Upper lobe of right lung (tissue), 1 donor: Measurements from ENCODE around the gene CPNE1. TPM values are rescaled to one million over a fixed set of nuclear protein-coding genes. Genes with fewer than 3 reads are reported as not detected.
A peak's percentile ranks its signal among the peaks of the same experiment; 100 is the strongest.

ENCODE experiments used
- ATAC-seq: fragments of 200-7000 bp; cut with Tn5 transposase; one replicate; pipeline ENCODE4 v1.9.1; 2020; ENCODE audit warnings: mild to moderate bottlenecking, moderate library complexity
- DNase-seq: peaks from one replicate; pipeline ENCODE4 v3.0.0-alpha.2; 2020
- H3K27ac ChIP-seq: fragments of 200-600 bp; one replicate; pipeline ENCODE4 v1.8.0; 2022
- H3K27me3 ChIP-seq: fragments of 200-600 bp; one replicate; pipeline ENCODE4 v1.8.0; 2022; ENCODE audit warnings: mild to moderate bottlenecking
- H3K36me3 ChIP-seq: fragments of 200-600 bp; one replicate; pipeline ENCODE4 v1.8.0; 2022
- H3K4me1 ChIP-seq: fragments of 200-600 bp; one replicate; pipeline ENCODE4 v1.8.0; 2022
- H3K4me3 ChIP-seq: fragments of 200-600 bp; one replicate; pipeline ENCODE4 v1.8.0; 2022; ENCODE audit warnings: mild to moderate bottlenecking
- H3K9me3 ChIP-seq: fragments of 200-600 bp; one replicate; pipeline ENCODE4 v1.8.0; 2022
- intact Hi-C: fragments of 100-400 bp; cut with DNase I; formaldehyde crosslinking; loops from one replicate; pipeline ENCODE4 v1.11.0; 2022
- total RNA-seq: library from RNA; stranded (reverse); fragmentation: NEBNext Ultra II Directional; extraction: Animal tissue kit (Norgen Biotek cat#: 25700); gene quantifications from one replicate; pipeline ENCODE4 v1.2.1, GENCODE V29; 2021
- TF ChIP-seq, protein P1 (sequence below): fragments of 200-600 bp; IDR thresholded peaks from one replicate; pipeline ENCODE4 v1.8.0; 2022; ENCODE audit warnings: antibody characterized with exemption
- donor health status: DM: no; HTN: yes; CAD: no; lungs with severe emphysema.

The CPNE1 gene
- total RNA-seq, 1 donor from 2014 or later = 179 TPM

- H3K27ac ChIP-seq = no peak overlapping the region
- no peak overlapping the region for H3K4me3 ChIP-seq
- no peaks in the 10 kb centered on the region for H3K27me3 ChIP-seq
- H3K4me1 ChIP-seq = no peaks in the 10 kb centered on the region
- H3K36me3 ChIP-seq = peaks cover 62% of the 10 kb centered on the region
- TF ChIP-seq, protein P1, sequence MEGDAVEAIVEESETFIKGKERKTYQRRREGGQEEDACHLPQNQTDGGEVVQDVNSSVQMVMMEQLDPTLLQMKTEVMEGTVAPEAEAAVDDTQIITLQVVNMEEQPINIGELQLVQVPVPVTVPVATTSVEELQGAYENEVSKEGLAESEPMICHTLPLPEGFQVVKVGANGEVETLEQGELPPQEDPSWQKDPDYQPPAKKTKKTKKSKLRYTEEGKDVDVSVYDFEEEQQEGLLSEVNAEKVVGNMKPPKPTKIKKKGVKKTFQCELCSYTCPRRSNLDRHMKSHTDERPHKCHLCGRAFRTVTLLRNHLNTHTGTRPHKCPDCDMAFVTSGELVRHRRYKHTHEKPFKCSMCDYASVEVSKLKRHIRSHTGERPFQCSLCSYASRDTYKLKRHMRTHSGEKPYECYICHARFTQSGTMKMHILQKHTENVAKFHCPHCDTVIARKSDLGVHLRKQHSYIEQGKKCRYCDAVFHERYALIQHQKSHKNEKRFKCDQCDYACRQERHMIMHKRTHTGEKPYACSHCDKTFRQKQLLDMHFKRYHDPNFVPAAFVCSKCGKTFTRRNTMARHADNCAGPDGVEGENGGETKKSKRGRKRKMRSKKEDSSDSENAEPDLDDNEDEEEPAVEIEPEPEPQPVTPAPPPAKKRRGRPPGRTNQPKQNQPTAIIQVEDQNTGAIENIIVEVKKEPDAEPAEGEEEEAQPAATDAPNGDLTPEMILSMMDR = no peak
- DNase-seq (no peak), ATAC-seq (no peak)
- intact Hi-C loops = no loop called here
- no peaks in the 10 kb centered on the region for H3K9me3 ChIP-seq
Measured at GRCh38 chr20:35669681-35670080, 5.0 kb upstream of the CPNE1 start.

- peaks cover 58% of the 10 kb centered on the region for H3K36me3 ChIP-seq
- TF ChIP-seq, protein P1 = no peak
- ATAC-seq = no peak
Measured at GRCh38 chr20:35669221-35669620, 4.5 kb upstream of the CPNE1 start.

GRCh38 chr20:35665949-35666288, 1.2 kb upstream of the CPNE1 start:
- Histone ChIP-seq H3K4me3 (no peak overlapping the region), H3K27ac (no peak overlapping the region), H3K36me3 (peaks cover 25% of the 10 kb centered on the region), H3K27me3 (no peaks in the 10 kb centered on the region), H3K9me3 (no peaks in the 10 kb centered on the region), H3K4me1 (peaks cover 24% of the 10 kb centered on the region)
- no peak for ATAC-seq
- TF ChIP-seq, protein P1 = no peak
- DNase-seq = no peak
- intact Hi-C loops = no loop called here

More at GRCh38 chr20:35669221-35669620, 4.5 kb upstream of the CPNE1 start:
- no peak overlapping the region for H3K27ac ChIP-seq
- no peak for DNase-seq
- H3K4me3 ChIP-seq = no peak overlapping the region
- H3K4me1 ChIP-seq = no peaks in the 10 kb centered on the region
- intact Hi-C loops = no loop called here
- no peaks in the 10 kb centered on the region for H3K9me3 ChIP-seq
- H3K27me3 ChIP-seq = no peaks in the 10 kb centered on the region

DNA sequence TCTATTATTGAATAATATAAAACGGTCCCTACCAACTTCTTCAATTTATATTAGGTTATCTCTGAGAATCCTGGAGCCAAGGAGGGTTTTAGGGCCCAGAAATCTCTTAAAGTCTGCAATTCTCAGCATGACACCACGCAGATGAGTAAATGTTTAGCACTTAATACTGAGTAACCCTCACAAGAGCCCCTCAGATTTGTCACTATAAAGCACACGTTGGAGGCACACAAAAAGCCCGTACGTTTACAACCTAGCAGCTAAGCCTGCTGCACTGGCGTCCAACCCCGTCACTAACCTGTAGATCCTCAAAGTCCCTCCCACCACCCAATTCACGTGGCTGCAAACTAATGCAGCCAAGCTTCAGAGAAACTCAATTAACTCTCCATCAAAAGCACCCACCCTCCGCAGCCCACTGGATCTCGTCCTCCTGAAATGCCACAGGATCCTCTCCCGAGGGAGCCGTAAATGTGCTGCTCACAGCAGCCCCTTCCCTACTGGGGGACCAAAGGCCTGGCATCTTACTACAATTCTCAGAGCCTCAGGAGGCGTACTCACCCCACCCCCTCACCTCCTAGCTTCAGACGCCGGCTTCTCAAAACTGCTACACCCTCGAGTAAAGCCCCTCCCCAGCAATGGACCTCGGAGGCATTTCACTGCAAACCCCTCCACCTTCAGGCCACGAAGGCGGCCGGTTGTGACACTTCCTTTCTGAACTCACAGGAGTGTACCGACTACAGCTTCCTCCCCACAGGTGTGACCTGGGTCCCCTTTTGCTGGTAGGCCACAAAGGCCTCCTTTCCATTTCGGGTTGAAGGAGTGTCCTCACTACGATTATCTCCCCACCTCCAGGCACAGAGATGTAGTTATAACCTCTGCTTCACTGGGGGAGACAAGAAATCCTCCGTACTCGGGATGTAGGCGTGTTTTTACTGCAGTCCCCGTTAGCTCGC, 909 bp downstream of the CPNE1 start:
- DNase-seq (peak; percentile 74), ATAC-seq (peak; percentile 52)
- peak overlapping the region; percentile 90 for H3K4me3 ChIP-seq
- H3K9me3 ChIP-seq = no peaks in the 10 kb centered on the region
- H3K36me3 ChIP-seq = peaks cover 6% of the 10 kb centered on the region
- peaks cover 42% of the 10 kb centered on the region for H3K4me1 ChIP-seq
- TF ChIP-seq, protein P1 = no peak
- peak overlapping the region; percentile 99 for H3K27ac ChIP-seq
- no peaks in the 10 kb centered on the region for H3K27me3 ChIP-seq
- intact Hi-C loops = no loop called here

- H3K4me1 ChIP-seq = peaks cover 50% of the 10 kb centered on the region
- TF ChIP-seq, protein P1 = no peak
- intact Hi-C loops = no loop called here
- H3K9me3 ChIP-seq = no peaks in the 10 kb centered on the region
- H3K4me3 ChIP-seq = peak overlapping the region; percentile 90
- ATAC-seq (no peak), DNase-seq (no peak)
- H3K27ac ChIP-seq = no peak overlapping the region
- H3K36me3 ChIP-seq = no peaks in the 10 kb centered on the region
- no peaks in the 10 kb centered on the region for H3K27me3 ChIP-seq
Measured at GRCh38 chr20:35662551-35662950, 2.1 kb downstream of the CPNE1 start.
